RCC 7860 (cell line): ENCODE measurements around the gene ZNF608.

Source experiments
- DNase-seq: peaks from one replicate; pipeline ENCODE4 v3.0.0-alpha.2; 2015; ENCODE audit warnings: low spot score
- FAIRE-seq: peaks from 2 replicates; lab custom pipeline; 2012; peaks lifted over from hg19 to GRCh38; lab: Jason Lieb, UNC

The ZNF608 gene, protein sequence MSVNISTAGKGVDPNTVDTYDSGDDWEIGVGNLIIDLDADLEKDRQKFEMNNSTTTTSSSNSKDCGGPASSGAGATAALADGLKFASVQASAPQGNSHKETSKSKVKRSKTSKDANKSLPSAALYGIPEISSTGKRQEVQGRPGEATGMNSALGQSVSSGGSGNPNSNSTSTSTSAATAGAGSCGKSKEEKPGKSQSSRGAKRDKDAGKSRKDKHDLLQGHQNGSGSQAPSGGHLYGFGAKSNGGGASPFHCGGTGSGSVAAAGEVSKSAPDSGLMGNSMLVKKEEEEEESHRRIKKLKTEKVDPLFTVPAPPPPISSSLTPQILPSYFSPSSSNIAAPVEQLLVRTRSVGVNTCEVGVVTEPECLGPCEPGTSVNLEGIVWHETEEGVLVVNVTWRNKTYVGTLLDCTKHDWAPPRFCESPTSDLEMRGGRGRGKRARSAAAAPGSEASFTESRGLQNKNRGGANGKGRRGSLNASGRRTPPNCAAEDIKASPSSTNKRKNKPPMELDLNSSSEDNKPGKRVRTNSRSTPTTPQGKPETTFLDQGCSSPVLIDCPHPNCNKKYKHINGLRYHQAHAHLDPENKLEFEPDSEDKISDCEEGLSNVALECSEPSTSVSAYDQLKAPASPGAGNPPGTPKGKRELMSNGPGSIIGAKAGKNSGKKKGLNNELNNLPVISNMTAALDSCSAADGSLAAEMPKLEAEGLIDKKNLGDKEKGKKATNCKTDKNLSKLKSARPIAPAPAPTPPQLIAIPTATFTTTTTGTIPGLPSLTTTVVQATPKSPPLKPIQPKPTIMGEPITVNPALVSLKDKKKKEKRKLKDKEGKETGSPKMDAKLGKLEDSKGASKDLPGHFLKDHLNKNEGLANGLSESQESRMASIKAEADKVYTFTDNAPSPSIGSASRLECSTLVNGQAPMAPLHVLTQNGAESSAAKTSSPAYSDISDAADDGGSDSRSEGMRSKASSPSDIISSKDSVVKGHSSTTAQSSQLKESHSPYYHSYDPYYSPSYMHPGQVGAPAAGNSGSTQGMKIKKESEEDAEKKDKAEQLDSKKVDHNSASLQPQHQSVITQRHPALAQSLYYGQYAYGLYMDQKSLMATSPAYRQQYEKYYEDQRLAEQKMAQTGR (N-terminal part only)

DNA sequence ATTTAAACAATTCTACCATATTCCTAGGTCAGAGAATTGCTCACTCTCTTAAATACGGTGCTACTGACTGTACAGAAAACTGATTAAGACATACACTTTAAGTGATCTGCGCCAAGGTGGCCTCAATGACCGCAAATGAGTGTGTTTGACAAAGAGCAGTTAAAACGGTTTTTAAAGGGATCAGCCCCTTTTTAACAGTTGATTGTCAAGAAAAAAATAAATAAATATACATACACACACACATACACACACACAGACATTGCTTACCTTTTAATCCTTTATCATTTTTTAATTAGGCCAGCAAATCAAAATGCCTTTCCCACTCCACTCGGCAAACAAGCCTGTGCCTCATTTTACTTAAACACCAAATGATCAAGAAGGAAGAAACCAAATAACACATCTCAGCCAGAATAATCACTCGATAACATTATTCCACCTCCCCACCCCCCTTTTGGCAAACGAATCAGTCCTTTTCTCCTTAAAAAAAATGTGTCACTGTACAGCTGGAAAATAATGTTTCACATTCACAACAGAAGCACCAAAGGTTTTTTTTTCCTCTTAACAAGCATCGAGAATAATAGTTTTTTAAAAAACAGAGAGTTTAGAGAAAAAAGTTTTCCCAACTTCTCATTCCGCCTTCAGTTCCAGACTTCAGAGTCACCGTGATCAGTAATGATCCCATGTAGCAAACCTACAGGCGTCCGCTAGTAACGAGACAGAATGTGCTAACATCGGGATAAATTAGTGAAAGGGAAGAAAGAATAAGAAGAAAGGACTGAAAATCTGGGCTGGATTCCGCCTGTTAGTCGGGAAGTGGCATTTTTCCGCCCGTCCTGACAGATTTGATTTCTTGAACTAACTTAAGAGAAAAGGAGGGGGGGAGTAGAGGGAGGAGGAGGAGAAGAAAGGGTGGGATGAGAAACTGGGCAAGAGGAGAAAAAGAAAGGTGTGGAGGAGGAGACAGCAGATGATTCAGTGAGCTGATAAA lies at the start of gene ZNF608:
Gene ZNF608, minus strand, starts transcription at position 712 of the 988 bp plus-strand sequence. CDS start 1,650 bp downstream, outside the sequence.
- DNase-seq: peak; percentile 83
- FAIRE-seq: peak; percentile 87

DNA sequence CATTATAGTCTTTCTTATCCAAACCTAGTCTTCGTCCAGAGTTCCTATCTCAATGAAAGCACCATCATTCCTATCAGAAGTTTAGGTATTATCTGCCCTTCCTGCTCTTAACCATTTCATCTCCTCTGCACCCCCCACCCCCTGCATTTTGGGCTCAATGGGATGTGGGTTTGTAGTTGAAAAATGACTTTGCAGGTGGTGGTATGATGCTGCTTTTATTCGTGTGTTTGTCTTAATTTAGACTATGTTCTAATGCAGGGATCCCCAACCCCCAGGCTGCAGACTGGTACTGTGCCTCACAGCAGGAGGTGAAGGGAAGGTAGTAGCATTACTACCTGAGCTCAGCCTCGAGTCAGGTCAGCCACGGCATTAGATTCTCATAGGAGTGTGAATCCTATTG lies 49.4 kb upstream of the ZNF608 start:
- DNase-seq: no peak
- no peak for FAIRE-seq

- peak; percentile 54 for DNase-seq
- FAIRE-seq: peak; percentile 42
Observed at GRCh38 chr5:124790895-124791732, 44.7 kb upstream of the ZNF608 start.

DNA sequence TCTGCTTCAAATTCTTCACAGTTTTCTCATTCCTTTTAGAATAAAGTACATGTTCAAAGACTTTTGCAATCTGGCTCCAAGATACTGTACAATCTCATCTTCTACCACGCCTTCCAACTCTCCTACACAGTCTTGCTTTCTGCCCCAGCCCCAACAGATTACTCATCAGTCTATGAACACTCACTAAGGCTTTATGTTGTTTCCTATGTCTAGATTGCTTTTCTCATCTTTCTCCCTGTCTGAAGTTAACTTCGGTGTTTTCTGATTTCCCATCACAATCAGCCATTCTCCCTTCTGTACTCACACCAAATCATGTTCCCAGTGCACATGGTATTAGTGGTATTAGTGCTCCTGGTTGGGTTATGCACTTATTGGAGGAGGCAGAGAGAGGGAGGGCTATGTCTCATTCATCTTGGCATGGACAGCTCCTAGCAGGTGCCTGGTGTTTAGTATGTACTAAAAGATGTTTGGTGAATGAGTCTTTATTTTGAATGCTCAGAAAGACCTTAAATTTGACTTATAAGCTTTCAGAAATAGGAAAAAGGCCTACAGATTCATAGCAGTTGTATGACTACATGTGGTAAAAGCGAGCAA lies 44.0 kb upstream of the ZNF608 start:
- peak; percentile 42 for DNase-seq
- FAIRE-seq: peak; percentile 44

GRCh38 chr5:124789104-124789605 lies 42.7 kb upstream of the ZNF608 start:
- FAIRE-seq: no peak

GRCh38 chr5:124783794-124784193 lies 37.4 kb upstream of the ZNF608 start:
- DNase-seq: no peak
- FAIRE-seq: no peak

More at GRCh38 chr5:124789104-124789605, 42.7 kb upstream of the ZNF608 start:
- no peak for DNase-seq

DNA sequence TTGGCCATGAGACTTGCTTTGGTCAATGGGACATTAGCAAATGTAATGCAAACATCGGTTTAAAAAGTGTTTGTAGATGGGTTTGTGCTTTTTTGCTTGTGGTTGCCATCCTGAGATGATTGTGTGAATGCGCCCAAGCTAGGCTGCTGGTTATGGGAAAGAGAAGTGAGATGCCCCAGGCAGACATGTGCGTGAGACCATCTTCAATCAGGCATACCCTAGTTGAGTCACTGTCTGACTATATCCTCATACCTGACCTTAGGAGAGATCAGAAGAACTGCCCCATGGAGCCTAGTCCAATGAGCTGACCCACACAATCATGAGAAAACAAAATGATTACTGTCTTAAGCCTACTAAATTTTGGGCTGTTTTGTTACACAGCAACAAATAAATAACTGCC lies 36.8 kb upstream of the ZNF608 start:
- DNase-seq (no peak), FAIRE-seq (no peak)

- FAIRE-seq (no peak), DNase-seq (no peak)
Observed at GRCh38 chr5:124782262-124782661, 35.8 kb upstream of the ZNF608 start.

DNA sequence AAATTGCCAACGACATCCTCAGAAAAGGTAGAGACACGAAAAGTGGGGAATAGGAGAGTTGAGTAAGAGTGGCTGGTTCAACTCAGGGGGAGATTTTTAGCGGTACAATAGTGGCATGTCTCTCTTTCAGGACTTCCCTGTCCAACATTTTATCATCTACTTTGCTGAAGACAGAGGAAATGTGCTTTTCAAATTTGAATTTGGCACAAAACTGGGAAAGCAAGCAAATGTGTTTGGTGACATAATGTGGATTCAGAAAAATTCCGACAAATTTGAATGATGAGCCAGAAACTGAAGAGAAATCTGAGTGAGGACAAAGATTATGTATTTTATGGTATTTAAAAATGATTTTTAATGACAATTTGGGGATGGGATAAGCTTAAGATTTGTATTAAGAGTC lies 33.6 kb upstream of the ZNF608 start:
- DNase-seq: no peak
- no peak for FAIRE-seq

- DNase-seq (no peak), FAIRE-seq (no peak)
Observed at GRCh38 chr5:124773315-124774311, 27.2 kb upstream of the ZNF608 start.

DNA sequence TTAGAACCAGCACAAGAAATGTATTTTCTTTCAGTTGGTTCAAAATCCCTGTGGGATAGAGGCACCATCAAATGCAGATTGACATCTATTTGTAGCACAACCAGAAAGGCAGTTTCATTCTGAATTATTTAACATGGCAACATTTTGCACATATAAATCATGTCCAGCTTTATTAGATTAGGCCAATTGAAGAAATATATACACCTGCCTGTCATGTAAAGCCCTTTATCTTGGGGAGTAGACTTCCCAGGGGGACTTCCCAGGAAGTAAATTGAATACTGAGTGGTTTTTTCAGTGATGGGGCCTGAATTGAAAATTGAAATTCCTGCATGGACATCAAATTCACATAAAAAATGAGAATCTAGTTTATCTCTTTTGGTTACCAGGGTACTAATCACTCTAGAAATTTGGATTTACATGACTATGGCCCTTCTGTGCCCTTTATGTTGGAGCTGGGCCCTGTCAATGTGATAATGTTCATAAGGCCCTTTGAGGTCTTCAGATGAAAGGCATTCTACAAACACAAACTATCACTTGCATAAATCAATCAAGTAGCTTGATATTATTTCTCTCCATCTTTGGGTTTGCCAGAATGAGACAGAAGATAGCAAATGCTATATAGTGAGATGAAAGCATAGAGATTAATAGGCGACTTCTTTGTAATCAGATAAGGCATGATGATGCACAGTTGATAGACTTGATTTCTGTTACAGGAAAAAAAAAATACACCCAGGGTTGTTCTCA lies 26.2 kb upstream of the ZNF608 start:
- DNase-seq (no peak), FAIRE-seq (no peak)

- FAIRE-seq (no peak), DNase-seq (no peak)
Observed at GRCh38 chr5:124771761-124772160, 25.3 kb upstream of the ZNF608 start.

DNA sequence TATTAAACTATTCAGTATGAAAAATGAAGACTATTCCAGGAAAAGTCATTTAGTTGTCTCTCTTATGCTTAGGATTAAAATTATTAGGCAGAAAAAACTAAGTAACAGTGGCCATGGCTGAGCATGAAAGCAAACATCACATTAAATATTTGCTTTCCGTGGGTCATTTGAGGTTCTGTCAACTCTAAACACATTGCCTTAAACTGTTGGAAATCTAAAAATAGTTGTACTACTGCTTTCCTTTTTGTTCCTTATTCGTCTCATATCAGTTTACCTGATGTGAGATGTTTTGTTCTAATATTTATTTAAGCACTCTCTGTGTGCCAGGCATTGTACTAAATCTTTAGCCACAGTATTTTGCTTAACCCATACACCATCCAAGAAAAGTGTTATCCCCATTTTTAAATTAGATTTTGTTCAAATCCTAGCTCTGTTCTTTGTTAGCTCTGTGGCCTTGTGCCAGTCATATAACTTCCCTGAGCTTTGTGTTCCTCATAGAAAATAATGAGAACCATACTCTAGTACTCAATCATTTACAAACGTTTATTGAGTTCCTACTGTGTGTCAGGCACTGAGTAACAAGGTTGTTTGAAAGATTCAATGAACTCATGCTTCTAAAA lies 18.7 kb upstream of the ZNF608 start:
- no peak for FAIRE-seq
- no peak for DNase-seq

- FAIRE-seq (no peak), DNase-seq (no peak)
Observed at GRCh38 chr5:124764585-124764984, 18.1 kb upstream of the ZNF608 start.

GRCh38 chr5:124761010-124761409 lies 14.6 kb upstream of the ZNF608 start:
- DNase-seq (no peak), FAIRE-seq (no peak)

- FAIRE-seq (no peak), DNase-seq (no peak)
Observed at GRCh38 chr5:124760608-124761007, 14.2 kb upstream of the ZNF608 start.
